CD1c-positive myeloid dendritic cell (primary cell): ENCODE data around the gene IL2RG.

Source experiments
- DNase-seq: peaks from one replicate; pipeline ENCODE4 v3.0.0-alpha.2; 2016; ENCODE audit errors: extremely low spot score

The IL2RG gene

DNA sequence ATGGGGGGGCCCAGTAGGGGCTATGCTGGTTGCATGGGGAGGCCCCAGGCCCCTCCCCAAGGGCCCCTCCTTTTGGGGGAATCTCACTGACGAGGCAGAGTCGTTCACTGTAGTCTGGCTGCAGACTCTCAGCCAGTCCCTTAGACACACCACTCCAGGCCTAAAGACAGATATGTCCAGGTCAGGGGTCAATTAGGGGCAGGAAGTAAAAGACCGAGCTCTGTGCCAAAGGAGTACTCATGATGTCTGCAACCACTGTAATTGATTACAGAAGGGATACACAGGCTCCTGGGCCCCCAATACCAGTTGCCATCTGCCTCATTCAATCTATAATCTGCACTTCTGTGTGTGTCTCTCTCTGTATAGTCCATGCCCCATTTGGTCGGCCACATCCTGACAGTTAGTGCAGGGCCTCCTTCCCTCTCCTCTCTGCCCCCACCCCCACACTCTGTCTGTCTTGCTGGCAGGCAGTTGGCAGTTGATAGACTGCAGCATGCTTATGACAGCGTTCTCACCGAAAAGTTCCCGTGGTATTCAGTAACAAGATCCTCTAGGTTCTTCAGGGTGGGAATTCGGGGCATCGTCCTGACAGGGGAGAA, 3.5 kb downstream of the IL2RG start:
- DNase-seq, result no peak

DNA sequence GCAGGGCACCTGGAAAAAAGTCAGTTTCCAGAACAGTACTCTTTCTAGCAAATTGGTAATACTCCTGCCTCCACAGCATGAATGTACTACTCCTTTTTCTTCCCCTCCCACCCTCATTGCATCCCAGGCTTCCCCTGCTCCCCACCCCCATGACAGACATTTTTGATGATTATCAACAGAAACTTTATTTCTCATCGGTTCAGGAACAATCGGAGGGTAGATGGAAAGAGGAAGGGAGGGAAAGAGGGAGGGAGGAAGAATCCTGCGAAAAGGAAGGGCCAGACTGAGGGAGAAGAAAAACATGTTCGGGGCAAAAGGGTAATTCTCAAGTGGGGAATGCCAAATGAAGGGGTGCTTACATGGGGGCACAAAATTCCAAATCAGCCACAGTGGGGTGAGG, 4.1 kb downstream of the IL2RG start:
- no peak for DNase-seq

DNA sequence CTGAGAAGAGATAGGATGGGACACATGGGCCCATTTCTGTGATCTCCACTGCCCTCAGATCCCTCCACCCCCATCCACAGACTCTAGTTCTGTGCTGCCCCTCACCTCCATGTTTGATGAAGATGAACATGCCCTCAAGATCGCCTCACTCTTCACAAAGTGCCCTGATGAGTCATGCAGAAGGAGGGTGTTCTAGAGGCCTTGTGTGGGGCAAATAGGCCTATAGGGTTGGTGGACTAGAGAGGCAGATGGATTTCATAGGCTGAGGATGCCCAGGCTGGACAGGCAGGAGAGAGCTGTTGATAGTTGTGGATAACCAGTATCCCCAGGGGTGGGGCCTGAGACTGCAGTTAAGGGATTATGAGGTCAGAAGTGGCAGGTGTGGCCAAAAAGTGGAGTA, 5.0 kb downstream of the IL2RG start, which contains the start of gene CXorf65:
Gene CXorf65 (minus strand): TSS at position 314 of the 400 bp plus-strand sequence. CDS start 184 bp downstream, at position 130.
- DNase-seq, result no peak

DNA sequence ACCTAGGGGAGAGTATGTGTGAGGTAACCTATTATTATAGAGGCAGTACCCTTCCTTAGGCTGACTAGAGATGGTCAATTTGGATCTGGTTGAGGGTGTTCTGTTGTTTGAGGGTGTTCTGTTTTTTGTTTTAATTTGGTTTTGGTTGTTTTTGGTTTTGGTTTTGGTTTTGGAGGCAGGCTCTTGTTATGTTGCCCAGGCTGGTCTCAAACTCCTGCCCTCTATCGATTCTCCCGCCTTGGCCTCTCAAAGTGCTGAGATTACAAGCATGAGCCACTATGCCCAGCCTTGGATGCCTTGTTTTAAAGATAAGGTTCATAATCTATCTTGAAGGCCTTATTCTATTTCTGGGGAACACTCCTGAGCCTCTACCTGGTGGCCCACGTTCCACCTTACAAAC, 5.7 kb downstream of the IL2RG start:
- DNase-seq, result no peak

DNA sequence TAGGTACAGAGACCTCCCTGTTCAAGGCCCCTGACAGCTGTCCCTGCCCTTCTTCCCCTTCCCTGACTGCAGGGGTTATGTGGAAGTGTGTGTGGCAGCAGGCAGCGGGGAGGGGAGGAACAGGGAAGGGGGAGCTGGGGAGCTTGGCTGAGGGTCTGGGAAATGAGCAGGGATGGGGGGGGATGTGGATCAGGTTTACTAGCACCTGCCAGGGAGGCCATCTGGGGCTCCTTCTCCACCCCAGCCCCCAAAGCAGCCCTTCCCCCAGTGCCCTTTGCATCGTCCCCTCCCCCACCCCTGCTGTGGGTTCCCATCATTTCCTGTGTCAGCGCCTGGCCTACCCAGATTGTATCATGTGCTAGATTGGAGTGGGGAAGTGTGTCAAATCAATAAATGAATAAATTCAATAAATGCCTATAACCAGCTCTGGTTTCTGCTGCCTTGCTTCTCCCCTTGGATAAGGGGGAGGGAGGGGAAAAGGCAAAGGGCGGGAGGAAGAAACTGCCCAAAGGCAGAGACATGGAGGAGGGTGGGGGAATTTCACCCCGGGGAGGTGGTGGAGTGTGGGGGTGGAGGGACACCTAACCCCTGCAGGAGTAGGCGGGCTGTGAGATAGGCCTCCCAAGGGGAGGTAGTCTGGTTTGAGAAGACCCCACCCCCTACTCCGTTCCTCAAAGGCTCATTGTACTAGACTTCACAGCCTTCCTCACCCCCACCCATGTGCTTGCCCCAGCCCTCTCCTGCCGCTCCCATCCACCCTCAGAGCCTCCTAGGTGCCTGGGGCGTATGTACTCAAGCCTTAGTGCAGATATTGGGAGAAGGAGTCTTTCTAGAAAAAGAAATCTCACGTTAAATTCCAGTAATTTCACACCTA, 8.0 kb downstream of the IL2RG start:
- DNase-seq, result no peak

DNA sequence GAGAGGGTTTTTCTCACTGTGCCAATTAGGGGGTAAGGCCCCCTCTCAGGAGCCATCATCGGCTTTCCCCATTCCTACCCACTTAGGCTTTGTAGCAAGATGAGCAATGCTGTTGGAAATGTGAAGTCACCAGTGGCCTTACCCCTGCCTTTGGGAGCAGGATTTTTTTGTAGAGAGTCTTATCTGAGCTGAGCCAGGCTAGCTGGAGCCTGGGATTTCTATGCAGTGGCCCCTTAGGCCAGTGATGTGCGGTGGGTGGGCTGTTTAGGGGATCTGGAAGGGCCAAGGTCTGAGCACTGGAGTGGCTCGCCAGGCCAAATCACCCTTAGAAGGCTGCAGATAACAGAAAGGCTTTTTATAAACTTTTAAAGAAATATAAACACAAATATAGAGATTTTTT, 9.1 kb downstream of the IL2RG start:
- DNase-seq, result no peak

DNA sequence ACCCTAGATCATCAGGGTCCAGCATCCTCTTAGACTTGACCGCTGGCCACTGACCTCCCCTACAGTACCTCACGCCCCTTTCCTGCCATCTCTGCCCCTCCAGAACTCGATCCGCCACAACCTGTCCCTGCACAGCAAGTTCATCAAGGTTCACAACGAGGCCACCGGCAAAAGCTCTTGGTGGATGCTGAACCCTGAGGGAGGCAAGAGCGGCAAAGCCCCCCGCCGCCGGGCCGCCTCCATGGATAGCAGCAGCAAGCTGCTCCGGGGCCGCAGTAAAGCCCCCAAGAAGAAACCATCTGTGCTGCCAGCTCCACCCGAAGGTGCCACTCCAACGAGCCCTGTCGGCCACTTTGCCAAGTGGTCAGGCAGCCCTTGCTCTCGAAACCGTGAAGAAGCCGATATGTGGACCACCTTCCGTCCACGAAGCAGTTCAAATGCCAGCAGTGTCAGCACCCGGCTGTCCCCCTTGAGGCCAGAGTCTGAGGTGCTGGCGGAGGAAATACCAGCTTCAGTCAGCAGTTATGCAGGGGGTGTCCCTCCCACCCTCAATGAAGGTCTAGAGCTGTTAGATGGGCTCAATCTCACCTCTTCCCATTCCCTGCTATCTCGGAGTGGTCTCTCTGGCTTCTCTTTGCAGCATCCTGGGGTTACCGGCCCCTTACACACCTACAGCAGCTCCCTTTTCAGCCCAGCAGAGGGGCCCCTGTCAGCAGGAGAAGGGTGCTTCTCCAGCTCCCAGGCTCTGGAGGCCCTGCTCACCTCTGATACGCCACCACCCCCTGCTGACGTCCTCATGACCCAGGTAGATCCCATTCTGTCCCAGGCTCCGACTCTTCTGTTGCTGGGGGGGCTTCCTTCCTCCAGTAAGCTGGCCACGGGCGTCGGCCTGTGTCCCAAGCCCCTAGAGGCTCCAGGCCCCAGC, 10.5 kb downstream of the IL2RG start:
- no peak for DNase-seq

DNA sequence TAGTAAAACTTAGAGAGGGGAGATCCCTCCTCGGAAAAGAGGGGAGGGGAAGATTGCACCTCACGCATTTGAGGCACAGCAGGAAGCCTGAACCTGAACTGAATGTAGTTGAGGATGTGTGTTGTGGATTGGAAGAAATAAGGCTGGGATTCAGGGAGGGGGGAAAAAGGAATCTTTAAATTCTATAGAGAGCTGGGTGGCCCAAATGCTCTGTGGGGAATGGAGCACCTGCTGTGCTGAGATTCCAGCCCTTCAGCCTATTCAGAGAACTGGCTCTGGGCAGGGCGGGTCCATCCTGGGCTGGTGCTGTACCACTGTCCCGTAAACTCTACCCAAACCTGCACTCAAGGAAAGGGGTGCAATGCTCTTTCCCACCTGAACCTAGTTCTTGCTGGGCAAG, 11.6 kb downstream of the IL2RG start:
- DNase-seq, result no peak

DNA sequence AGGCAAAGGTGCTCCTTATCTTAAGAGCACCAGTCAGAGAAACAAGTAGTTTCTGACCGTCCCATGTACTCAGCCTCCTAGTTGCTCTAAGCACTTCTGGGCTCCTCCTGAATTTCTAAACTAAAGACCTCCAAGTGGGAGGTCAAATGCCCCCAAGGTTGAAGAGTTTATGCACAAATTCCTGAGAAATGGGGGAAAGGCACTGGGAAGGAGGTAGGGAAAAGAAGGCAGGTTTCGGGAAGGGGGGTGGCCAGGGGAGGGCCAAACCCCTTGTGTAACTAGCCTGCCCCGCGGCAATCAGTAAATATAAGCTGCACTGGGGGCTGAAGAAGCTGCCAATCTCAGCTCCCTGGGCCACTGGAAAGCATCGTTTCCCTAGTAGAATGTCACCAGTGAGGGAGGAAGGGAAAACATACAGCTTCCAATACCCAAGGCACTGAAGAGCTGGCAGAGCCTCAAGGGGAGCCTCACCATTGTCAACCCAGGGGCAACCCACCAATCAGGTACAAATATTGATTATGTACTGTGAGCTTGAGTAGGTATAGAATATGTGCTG, 12.3 kb downstream of the IL2RG start:
- DNase-seq, result no peak

DNA sequence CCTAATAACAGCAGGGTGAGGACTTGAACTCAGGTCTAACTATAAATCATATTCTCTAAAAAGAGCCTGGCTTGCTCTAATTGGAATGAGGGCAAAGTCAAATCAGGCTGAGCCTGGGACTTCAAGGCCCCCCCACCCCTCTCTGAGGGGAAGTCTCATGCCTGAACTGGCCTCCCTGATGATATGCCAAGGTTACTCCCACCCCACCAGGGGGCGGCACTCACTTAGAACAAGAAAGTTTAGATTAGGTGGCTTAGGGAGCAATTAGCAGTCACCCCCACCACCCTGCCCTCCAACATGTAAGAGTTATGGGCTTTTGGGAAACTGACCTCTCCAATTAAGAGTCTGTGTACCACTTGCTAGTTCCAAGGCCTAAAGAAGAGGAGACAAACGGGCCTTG, 13.1 kb downstream of the IL2RG start:
- peak; percentile 72 for DNase-seq

DNA sequence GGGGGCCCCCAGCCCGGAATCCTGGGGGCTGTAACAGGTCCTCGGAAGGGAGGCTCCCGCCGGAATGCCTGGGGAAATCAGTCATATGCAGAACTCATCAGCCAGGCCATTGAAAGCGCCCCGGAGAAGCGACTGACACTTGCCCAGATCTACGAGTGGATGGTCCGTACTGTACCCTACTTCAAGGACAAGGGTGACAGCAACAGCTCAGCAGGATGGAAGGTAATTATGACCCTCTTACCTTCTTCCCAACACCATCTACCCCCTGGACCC, 14.7 kb downstream of the IL2RG start:
- no peak for DNase-seq

DNA sequence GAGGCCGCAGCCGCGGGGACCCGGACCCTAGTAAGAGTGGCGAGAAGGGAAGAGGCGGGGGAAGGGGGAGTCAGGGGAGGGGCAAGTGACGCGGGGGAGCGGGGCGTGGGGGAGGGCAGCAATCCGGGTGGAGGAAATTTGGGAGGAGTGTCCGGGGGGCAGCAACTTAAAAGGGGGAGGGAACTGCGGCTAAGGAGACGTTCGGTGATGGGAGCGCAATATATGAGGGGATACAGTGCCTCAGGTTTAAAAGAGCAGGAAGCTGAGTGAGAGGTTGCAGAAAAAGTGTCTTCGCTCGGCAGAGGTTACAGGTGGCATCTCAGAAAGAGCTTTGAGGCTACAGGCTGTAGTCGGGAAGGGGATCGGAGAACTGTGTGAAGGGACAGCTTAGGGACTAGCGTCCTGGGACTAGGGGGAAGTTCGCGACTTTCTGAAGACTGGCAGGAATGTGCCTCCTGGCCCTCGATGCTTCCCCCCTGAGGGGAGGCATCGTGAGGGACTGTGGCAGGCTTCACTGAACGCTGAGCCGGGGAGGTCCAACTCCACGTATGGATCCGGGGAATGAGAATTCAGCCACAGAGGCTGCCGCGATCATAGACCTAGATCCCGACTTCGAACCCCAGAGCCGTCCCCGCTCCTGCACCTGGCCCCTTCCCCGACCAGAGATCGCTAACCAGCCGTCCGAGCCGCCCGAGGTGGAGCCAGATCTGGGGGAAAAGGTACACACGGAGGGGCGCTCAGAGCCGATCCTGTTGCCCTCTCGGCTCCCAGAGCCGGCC, 15.2 kb downstream of the IL2RG start:
- no peak for DNase-seq

DNA sequence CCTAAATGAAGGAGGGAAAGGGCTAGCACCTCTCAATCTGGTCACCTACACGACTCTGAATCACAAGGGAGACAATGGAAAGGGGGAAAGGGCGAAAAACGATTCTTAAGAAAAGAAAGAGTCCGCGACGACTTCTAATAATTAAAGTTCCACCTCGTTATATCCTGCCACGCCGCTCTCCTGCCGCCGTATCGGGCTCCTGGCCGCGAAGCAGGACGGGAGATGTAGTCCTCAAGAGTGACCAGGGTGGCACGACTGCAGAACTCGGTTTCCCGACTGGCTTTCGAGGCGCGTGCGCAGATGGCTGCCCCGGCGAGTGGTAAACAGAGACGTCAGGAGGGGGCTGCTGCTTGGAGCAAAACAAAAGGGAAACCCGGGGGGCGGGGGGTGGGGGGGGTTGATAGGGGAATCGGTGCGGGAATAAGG, 15.8 kb downstream of the IL2RG start, which contains the start of gene FOXO4:
Gene FOXO4 (plus strand): TSS at position 297 of the 426 bp plus-strand sequence. CDS start 678 bp downstream, outside the sequence.
- peak; percentile 87 for DNase-seq

DNA sequence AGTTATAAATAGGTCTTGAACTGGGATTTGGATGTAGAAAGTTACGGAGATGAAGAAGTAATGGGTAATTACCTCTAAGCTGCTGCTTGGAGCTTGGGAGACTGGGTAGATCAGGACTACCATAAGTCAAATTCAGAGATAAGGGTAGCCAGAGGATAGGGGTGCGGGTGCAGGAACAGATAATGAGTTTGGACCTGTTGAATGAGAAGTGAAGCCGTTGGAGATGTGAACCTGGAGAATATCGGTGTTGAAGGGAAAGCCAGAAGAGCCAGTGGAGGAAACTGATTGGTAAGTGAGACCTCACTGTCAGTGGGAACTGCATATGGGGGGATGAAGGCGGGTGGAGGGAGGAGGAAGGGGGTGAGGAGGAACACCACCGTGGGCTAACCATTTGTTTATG, 16.3 kb downstream of the IL2RG start:
- no peak for DNase-seq

DNA sequence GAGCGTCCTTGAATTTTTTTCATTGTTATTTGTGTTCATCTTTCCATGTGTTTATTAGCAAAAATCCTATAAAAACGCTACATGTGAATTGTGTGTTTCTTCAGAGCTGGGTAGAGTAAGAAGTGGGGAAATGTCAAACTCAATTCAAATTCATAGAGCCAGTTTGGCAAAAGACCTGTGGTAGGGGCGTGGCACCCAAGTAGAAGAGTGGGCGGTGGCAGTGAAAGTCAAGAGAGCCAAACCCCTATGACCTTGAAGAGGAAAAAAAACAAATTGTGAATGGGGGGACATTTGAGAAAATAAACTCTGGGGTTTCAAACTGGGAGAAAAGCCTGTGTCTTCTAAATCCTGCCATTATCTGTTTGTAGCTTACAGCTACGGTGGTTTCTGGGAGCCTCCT, 20.1 kb downstream of the IL2RG start:
- DNase-seq, result no peak

DNA sequence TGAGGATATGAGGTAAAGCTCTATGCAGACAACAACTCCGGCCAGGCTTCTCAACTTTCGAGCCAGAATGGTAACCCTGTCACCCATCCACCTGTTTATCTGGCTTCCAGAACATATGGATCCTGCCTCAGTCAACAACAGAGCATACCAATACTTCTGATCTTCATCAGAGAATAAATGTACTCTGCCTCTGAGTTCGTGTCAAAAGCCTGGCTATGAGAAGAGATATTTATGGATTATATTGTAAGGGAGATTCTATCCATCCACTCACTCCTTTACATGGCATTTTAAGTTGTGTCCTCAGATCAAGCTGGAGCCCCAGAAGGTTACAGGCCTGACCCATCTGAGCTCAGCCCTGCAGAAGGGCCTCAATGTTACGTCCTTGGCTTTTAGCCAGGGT, 25.5 kb downstream of the IL2RG start:
- DNase-seq, result no peak

DNA sequence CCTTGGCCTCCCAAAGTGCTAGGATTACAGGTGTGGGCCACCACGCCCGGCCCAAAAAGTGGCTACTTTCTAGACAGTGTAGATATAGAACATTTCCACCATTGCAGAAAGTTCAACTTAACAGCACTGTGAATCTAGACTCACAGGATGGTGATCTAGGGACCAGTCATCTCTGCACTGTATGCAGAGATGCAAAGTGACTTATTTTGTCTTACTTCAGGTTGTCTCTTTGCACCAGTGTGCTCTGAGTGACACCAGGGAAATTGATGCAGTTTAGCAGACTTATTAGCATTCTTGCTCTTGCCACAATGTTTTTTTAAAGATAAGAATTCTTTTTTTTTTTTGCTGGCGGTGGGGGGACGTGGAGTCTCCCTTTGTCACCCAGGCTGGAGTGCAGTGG, 28.6 kb downstream of the IL2RG start:
- no peak for DNase-seq

DNA sequence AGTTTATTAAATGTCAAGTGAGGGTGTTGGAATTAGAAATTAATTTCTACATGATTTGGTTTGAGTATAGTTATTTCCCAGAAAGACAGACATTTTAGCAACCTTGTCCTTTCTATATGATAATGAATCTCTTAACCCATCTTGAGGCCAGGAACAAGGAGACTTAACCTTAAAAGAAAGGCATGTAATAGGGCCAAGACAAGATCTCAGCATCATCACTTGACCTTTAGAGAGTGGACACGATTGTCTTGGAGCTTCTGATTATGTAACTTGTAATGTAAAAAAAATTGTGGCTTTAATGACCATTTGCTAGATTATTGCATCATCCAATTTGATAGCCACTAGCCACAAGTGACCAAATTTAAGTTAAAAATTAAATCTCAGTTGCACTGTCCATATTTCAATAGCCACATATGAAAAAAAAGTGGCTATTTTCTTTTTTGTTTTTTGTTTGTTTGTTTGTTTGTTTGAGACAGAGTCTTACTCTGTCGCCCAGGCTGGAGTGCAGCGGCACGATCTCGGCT, 29.2 kb downstream of the IL2RG start:
- DNase-seq, result no peak

DNA sequence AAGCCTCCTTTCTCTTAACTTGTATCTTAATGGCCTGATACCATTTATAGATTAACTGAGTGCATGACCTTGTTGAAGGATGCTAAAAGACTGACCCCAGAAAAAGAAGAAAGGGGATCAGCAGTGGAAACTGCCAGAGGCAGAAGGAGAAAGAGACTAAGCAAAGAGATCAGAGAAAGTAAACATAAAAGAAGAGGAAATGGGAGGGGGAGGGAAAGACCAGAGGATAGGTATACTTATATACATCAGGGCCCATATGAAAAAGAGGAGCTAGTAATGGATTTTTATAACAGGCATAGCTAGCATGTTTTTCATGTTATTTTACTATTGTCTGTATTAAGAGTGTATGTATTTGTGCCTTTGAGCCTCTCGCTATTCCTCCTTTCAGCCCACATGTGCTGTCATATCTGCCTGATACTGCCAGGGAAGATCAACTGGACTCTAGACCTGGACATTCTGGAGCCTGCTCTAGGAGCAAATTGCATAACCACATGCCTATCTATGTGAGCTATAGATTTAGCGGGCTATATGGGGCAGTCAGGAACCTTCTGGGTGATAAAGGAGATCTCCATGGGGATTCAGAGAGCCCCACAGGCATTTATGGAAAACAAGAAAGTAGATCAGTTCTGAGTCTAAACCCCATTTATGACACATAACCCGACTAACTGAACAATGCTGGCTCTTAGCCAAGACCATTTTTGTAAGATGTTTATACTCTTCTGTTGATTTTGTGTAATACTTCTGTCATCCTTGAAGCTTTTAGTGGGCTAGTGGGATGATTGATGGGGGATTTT, 29.9 kb downstream of the IL2RG start:
- DNase-seq, result no peak

DNA sequence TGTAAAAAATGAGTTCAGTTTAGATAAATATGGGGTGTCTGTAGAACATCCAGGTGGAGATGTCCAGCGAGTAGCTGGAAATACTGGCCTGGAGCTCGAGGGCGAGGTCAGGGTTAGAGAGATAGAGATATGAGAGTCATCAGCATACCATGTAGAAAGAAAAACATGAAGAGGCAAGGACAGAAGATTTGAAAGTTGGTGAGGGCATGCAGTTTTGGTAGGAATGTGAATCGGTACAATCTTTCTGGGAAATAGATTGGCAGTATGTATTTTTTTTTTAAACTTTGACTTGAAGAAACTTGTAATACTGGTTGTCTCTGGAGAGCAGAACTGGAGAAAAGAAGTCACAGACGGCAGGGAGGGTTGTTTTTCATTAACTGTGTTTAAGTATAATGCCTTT, 40.8 kb downstream of the IL2RG start:
- DNase-seq, result no peak
